GM18520 (cell line): Measurements from ENCODE around the gene SLC45A2.

Experiments used
- ATAC-seq: cut with Tn5 transposase; IDR thresholded peaks from one replicate; pipeline ENCODE4 v1.9.1; 2021; ENCODE audit not compliant: unreplicated experiment

Gene SLC45A2

GRCh38 chr5:34007621-34008600 is 23.4 kb upstream of the SLC45A2 start, which contains the start of gene AMACR:
Gene AMACR, minus strand, starts transcription at chr5:34008050. Its CDS starts 31 bp downstream, at chr5:34008019.
- ATAC-seq: peak; percentile 90

GRCh38 chr5:34007201-34007620 is 22.7 kb upstream of the SLC45A2 start:
- ATAC-seq: no peak

- ATAC-seq: no peak
These were observed 21.2 kb upstream of the SLC45A2 start for GRCh38 chr5:34005681-34006080.

GRCh38 chr5:34005211-34005610 is 20.7 kb upstream of the SLC45A2 start:
- no peak for ATAC-seq

- no peak for ATAC-seq
These were observed 19.4 kb upstream of the SLC45A2 start for GRCh38 chr5:34003941-34004340.

DNA sequence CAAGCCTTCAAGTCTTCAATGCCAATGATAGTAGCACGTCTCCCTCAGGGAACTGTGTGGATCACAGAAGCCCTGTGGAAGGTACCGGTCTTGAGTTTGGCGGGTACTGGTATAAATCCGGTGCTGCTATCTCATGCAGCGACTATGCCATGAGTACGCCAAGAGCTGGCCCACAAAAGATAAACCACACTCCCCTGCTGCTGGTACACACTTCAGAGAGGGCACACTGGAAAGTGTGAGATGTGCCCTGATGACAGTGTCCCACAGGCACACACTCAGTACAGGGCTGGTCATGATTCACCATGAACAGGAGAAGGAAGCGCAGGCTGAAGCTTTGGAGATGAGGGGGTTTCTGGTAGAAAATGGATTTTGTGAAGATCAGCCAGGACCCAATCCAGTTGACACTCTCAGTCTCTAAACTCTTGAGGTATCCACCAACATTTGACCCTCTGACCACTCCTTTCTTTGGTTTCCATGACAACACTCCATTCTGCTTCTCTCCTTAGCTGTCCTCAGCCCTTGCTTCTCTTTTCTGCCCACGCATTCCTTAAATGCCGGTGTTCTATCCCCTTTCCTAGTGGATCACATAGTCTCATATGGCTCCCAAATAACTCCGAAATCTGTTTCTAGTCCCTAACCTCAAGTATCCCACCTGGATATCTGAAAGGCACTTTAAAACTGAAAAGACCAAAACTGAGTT is 18.3 kb upstream of the SLC45A2 start:
- no peak for ATAC-seq

- ATAC-seq: no peak
These were observed 16.8 kb upstream of the SLC45A2 start for GRCh38 chr5:34001241-34001841.

GRCh38 chr5:33999978-34000377 is 15.5 kb upstream of the SLC45A2 start:
- no peak for ATAC-seq

GRCh38 chr5:33997331-33997983 is 13.0 kb upstream of the SLC45A2 start:
- ATAC-seq: no peak

DNA sequence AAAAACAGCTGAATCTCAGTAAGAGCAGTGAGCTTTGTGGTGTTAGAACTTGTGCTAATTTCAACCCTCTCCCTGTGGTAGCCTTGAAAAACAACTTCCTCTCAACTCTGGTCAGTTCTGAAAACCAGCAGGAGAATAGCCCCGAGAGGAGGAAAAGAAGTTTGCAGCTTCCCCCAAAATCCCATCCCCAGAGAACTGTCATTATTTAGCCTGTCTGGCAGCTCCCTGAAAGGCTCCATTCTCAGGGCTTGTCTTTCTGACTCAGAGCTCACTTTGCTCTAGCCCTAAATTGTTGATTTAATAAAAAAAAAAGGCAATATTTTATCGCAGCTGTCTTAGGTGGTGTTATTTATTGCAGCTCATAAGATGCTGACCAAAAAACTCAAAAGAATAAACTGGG is 11.4 kb upstream of the SLC45A2 start:
- ATAC-seq: no peak

- ATAC-seq: no peak
These were observed 10.4 kb upstream of the SLC45A2 start for GRCh38 chr5:33994845-33995244.

- ATAC-seq: no peak
These were observed 8.4 kb upstream of the SLC45A2 start for GRCh38 chr5:33992864-33993263.

- ATAC-seq: no peak
These were observed 954 bp upstream of the SLC45A2 start for GRCh38 chr5:33985447-33985846.

DNA sequence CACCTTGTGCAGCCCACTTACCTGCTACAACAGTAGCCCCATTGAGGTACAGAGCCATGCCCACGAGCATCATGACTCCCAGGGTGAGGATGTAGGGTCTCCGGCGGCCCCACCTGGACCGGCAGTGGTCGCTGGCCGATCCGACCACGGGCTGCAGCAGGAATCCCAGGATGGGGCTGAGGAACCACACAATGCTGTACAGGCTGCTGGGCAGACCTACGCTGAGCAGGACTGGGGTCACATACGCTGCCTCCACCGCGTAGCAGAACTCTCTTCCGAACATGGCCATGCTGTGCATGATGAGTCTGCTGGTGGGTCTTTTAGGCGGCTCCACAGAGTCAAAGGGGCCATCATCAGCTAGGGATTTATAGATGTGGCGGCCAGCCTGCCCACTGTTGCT is 315 bp downstream of the SLC45A2 start:
- ATAC-seq: no peak

DNA sequence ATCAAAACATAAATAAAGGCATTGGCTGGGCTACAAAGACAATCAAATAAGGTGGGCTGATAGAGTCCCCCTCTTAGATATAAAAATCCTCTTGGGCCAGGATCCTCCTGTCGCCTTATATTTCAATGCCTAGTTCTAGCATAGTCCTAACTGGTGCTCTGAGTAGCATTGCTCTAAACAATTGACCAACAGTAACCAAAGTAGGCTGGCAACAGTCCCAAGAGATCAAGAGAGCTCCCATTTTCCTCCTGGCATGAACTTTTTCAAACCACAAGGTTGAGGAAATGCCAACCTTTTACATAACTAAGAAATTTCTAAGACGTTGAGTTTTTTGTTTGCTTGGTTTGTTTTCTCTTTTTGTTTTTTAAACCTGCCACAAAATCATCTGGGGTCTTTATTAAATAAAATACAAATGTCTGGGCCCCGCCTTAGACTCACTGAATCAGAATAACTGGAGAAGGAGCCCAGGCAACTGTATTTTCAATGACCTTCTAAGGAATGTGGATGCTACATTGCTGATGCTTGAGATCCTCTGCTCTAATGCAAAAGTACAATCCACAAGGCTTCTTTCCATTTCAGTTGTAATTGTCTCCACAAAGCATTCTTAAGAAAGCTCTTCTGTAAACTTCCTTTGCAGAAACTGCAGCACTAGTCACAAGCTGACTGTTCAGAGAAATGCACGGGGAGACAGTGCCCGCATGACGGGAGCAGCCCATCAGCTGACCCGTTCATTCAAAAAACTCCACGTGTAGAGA is 2.9 kb downstream of the SLC45A2 start:
- ATAC-seq: no peak

DNA sequence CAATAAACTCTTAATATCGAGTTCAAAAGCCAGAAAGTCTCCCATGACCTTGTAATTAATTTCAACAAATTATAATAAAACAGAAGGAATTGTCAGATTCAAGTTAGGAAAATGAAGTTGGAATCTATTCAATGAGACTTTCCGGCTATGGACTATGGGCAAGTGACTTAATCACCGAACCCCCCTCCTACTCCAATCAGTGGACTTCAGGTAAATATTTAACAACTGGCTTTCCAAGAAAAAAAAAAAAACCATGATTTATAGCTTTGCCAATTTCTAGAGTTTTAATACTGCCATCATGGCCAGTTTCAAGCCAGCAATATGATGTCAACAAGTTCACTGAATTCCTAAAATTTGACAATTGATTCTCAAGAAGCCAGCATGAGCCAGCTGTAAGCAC is 4.5 kb downstream of the SLC45A2 start:
- no peak for ATAC-seq

- ATAC-seq: no peak
These were observed 6.2 kb downstream of the SLC45A2 start for GRCh38 chr5:33978306-33978705.

DNA sequence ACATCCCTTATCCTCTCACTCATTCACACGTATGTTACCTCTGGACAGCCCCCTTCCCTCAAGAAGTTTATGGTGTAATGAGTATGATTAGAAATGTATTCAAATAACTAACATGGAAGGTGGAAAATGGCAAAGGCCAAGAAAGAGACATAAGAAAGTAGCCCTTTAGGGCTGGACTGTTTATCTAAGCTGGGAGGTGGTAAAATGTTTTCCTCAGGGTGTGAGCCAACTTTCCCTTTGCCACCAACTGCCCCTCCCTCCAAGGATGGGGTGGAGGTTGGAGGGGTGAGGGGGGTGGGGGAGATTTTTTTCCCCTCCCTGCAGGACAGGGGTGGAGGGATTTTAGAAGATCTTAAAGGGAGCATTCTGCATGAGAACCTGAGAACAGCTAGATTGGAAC is 8.2 kb downstream of the SLC45A2 start:
- no peak for ATAC-seq

DNA sequence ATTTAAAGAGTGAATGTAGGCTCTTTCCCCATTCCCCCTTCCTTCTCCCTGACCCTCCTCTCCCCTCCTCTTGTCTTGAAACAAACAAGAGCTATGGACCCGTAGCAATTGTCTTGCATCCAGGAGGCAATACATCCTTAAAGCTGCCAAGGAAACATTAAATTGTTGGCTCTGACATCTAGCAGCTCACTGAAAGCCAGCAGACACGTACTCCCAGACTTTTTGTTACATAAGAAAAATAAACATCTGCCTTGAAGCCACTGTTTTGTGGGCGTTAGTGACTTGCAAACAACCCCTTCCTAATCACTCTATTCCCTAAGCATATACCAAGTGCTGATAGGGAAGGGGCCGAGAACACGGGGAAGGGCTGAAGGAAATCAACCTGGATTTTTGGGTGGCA is 8.6 kb downstream of the SLC45A2 start:
- no peak for ATAC-seq

- no peak for ATAC-seq
These were observed 11.2 kb downstream of the SLC45A2 start for GRCh38 chr5:33973271-33973670.
